OCI-LY3 (cell line): Measurements from ENCODE around the gene RPS27.

Experiments used
- H2AFZ ChIP-seq: fragments of 200-600, 300-600 bp; shearing (Covaris generic); 2 replicates; pipeline ENCODE4 v1.6.0; 2014; ENCODE audit warnings: antibody characterized with exemption, low read depth, low read length
- H3K27ac ChIP-seq: fragments of 200-600, 300-600 bp; sonication (generic); 2 replicates; pipeline ENCODE4 v1.5.1; 2014; ENCODE audit warnings: mild to moderate bottlenecking, low read length, moderate library complexity, mixed read lengths
- H3K27me3 ChIP-seq: fragments of 200-600, 300-600 bp; sonication (generic); 2 replicates; pipeline ENCODE4 v1.6.1; 2014; ENCODE audit warnings: low read depth, low read length, mixed read lengths
- H3K36me3 ChIP-seq: fragments of 200-600, 300-600 bp; sonication (generic); replicated peaks from 2 replicates; pipeline ENCODE3; 2014; ENCODE audit warnings: low read depth, low read length, mixed read lengths
- H3K4me1 ChIP-seq: fragments of 300-600, 200-600 bp; sonication (generic); 2 replicates; pipeline ENCODE4 v1.6.1; 2014; ENCODE audit warnings: low read length, mixed read lengths
- H3K4me2 ChIP-seq: fragments of 200-600, 300-600 bp; sonication (generic); 2 replicates; pipeline ENCODE4 v1.6.1; 2014; ENCODE audit warnings: low read length, mixed read lengths
- H3K4me3 ChIP-seq: fragments of 300-600, 200-600 bp; sonication (generic); 2 replicates; pipeline ENCODE4 v1.5.1; 2014; ENCODE audit warnings: antibody characterized with exemption, mild to moderate bottlenecking, low read length, moderate library complexity
- H3K79me2 ChIP-seq: fragments of 300-600, 200-600 bp; shearing (Covaris generic); 2 replicates; pipeline ENCODE4 v1.6.1; 2014; ENCODE audit warnings: mild to moderate bottlenecking, low read length, mixed read lengths
- H3K9ac ChIP-seq: fragments of 300-600, 200-600 bp; shearing (Covaris generic); 2 replicates; pipeline ENCODE4 v1.6.0; 2014; ENCODE audit warnings: mild to moderate bottlenecking, low read length, moderate library complexity
- H3K9me3 ChIP-seq: fragments of 200-600, 300-600 bp; shearing (Covaris generic); 2 replicates; pipeline ENCODE4 v1.6.1; 2014; ENCODE audit warnings: low read length, mixed read lengths; ENCODE audit not compliant: insufficient read depth
- H4K20me1 ChIP-seq: fragments of 200-600, 300-600 bp; sonication (generic); 2 replicates; pipeline ENCODE4 v1.6.1; 2016; ENCODE audit warnings: low read length, mixed read lengths; ENCODE audit not compliant: insufficient read depth
- CTCF ChIP-seq: fragments of 200-600, 300-600 bp; sonication (generic); IDR thresholded peaks from 2 replicates; pipeline ENCODE4 v1.5.1; 2014; ENCODE audit warnings: antibody characterized with exemption, low read length, low read depth
- EZH2phosphoT487 ChIP-seq: fragments of 200-600 bp; shearing (Covaris generic); IDR thresholded peaks from 2 replicates; pipeline ENCODE4 v1.6.1; 2018; ENCODE audit warnings: antibody characterized with exemption, mixed run types, low read depth

Gene RPS27

GRCh38 chr1:153987621-153988020 is 2.9 kb upstream of the RPS27 start:
- H3K9ac ChIP-seq = peak overlapping the region; percentile 65; the same call in 1 of the 2 replicates
- peak overlapping the region; percentile 78 for H3K4me2 ChIP-seq
- H3K9me3 ChIP-seq = no peaks in the 10 kb centered on the region
- peaks cover 19% of the 10 kb centered on the region for H3K79me2 ChIP-seq
- peaks cover 17% of the 10 kb centered on the region for H3K36me3 ChIP-seq
- peak overlapping the region; percentile 73 for H3K4me3 ChIP-seq
- peaks cover 40% of the 10 kb centered on the region for H3K4me1 ChIP-seq
- peak overlapping the region; percentile 65 for H3K27ac ChIP-seq
- TF ChIP-seq EZH2phosphoT487 = no peak
- TF ChIP-seq CTCF = no peak
- no peaks in the 10 kb centered on the region for H3K27me3 ChIP-seq
- peak overlapping the region; percentile 46; the same call in 1 of the 2 replicates for H2AFZ ChIP-seq
- 0 out of 2 replicates have a peak, but pooled peaks cover 1% of the 10 kb centered on the region for H4K20me1 ChIP-seq

- Histone ChIP-seq H3K79me2 (peaks cover 22% of the 10 kb centered on the region), H3K27ac (peak overlapping the region; percentile 64), H3K36me3 (peaks cover 49% of the 10 kb centered on the region), H3K4me3 (peak overlapping the region; percentile 80), H3K4me2 (peak overlapping the region; percentile 91), H2AFZ (no peak overlapping the region), H3K27me3 (no peaks in the 10 kb centered on the region), H4K20me1 (0 out of 2 replicates have a peak, but pooled peaks cover 8% of the 10 kb centered on the region), H3K9me3 (no peaks in the 10 kb centered on the region), H3K9ac (peak overlapping the region; percentile 86), H3K4me1 (peaks cover 23% of the 10 kb centered on the region)
- no peak for TF ChIP-seq CTCF
Observed at GRCh38 chr1:153991151-153991630, 629 bp downstream of the RPS27 start.

GRCh38 chr1:153991806-153992205 is 1.2 kb downstream of the RPS27 start:
- Histone ChIP-seq H3K9ac (peak overlapping the region; percentile 86), H3K4me3 (peak overlapping the region; percentile 80), H3K4me2 (peak overlapping the region; percentile 91), H3K27ac (peak overlapping the region; percentile 64; the same call in 1 of the 2 replicates), H3K79me2 (peaks cover 22% of the 10 kb centered on the region), H3K36me3 (peaks cover 50% of the 10 kb centered on the region), H3K4me1 (peaks cover 19% of the 10 kb centered on the region), H3K27me3 (no peaks in the 10 kb centered on the region), H3K9me3 (no peaks in the 10 kb centered on the region), H4K20me1 (0 out of 2 replicates have a peak, but pooled peaks cover 8% of the 10 kb centered on the region), H2AFZ (no peak overlapping the region)
- TF ChIP-seq CTCF (no peak), EZH2phosphoT487 (no peak)

- H3K36me3 ChIP-seq = peaks cover 50% of the 10 kb centered on the region
- no peak overlapping the region for H3K9ac ChIP-seq
- no peak overlapping the region for H2AFZ ChIP-seq
- H3K9me3 ChIP-seq = no peaks in the 10 kb centered on the region
- peaks cover 13% of the 10 kb centered on the region for H3K4me1 ChIP-seq
- H3K4me2 ChIP-seq = no peak overlapping the region
- TF ChIP-seq CTCF (no peak), EZH2phosphoT487 (no peak)
- no peak overlapping the region for H3K4me3 ChIP-seq
- no peak overlapping the region for H3K27ac ChIP-seq
- no peaks in the 10 kb centered on the region for H3K27me3 ChIP-seq
- H3K79me2 ChIP-seq = peaks cover 22% of the 10 kb centered on the region
- H4K20me1 ChIP-seq = 0 out of 2 replicates have a peak, but pooled peaks cover 8% of the 10 kb centered on the region
Observed at GRCh38 chr1:153995202-153995601, 4.6 kb downstream of the RPS27 start.
